ENCODE measurements around the gene PKMYT1.
"Not testable (repeated sequence)": the region's sequence is repeated elsewhere in the genome, so short reads cannot be mapped to it uniquely, and the experiment has no call there.

PKMYT1 gene

GRCh38 chr16:2960183-2961010 lies 19.8 kb downstream of the PKMYT1 start:
- no peak for DNase-seq (ENCODE audit: low read depth, low spot score)

GRCh38 chr16:2959206-2959605 lies 21.0 kb downstream of the PKMYT1 start:
- no peak for DNase-seq (ENCODE audit: low read depth, low spot score)

- DNase-seq (ENCODE audit: low read depth, low spot score) = no peak
Measured at GRCh38 chr16:2956579-2956956, 23.7 kb downstream of the PKMYT1 start.

GRCh38 chr16:2955779-2956578 lies 24.3 kb downstream of the PKMYT1 start:
- DNase-seq (ENCODE audit: low read depth, low spot score) = no peak

- no peak for DNase-seq (ENCODE audit: low read depth, low spot score)
Measured at GRCh38 chr16:2955438-2955778, 24.8 kb downstream of the PKMYT1 start.

- DNase-seq (ENCODE audit: low read depth, low spot score) = no peak
Measured at GRCh38 chr16:2954656-2955381, 25.4 kb downstream of the PKMYT1 start.

GRCh38 chr16:2953706-2954627 lies 26.3 kb downstream of the PKMYT1 start:
- no peak for DNase-seq (ENCODE audit: low read depth, low spot score)

GRCh38 chr16:2952679-2953078 lies 27.6 kb downstream of the PKMYT1 start:
- no peak for DNase-seq (ENCODE audit: low read depth, low spot score)

- no peak for DNase-seq (ENCODE audit: low read depth, low spot score)
Measured at GRCh38 chr16:2950773-2951172, 29.5 kb downstream of the PKMYT1 start.

- DNase-seq (ENCODE audit: low read depth, low spot score) = no peak
Measured at GRCh38 chr16:2950353-2950724, 29.9 kb downstream of the PKMYT1 start.

GRCh38 chr16:2949705-2950352 lies 30.4 kb downstream of the PKMYT1 start:
- DNase-seq (ENCODE audit: low read depth, low spot score) = no peak

- no peak for DNase-seq (ENCODE audit: low read depth, low spot score)
Measured at GRCh38 chr16:2948807-2949704, 31.2 kb downstream of the PKMYT1 start.

GRCh38 chr16:2946649-2947048 lies 33.6 kb downstream of the PKMYT1 start:
- no peak for DNase-seq (ENCODE audit: low read depth, low spot score)

GRCh38 chr16:2943716-2944115 lies 36.5 kb downstream of the PKMYT1 start:
- not testable (repeated sequence) for DNase-seq (ENCODE audit: low read depth, low spot score)

- no peak for DNase-seq (ENCODE audit: low read depth, low spot score)
Measured at GRCh38 chr16:2942045-2942444, 38.2 kb downstream of the PKMYT1 start.

- DNase-seq (ENCODE audit: low read depth, low spot score) = no peak
Measured at GRCh38 chr16:2939968-2940367, 40.3 kb downstream of the PKMYT1 start.

- DNase-seq (ENCODE audit: low read depth, low spot score) = no peak
Measured at GRCh38 chr16:2938206-2938605, 42.0 kb downstream of the PKMYT1 start.

- no peak for DNase-seq (ENCODE audit: low read depth, low spot score)
Measured at GRCh38 chr16:2937170-2937569, 43.1 kb downstream of the PKMYT1 start.

- no peak for DNase-seq (ENCODE audit: low read depth, low spot score)
Measured at GRCh38 chr16:2936436-2937011, 43.7 kb downstream of the PKMYT1 start.
